22Rv1 (cell line): ENCODE data around the gene SULT1A4.
"Not testable (repeated sequence)": the region's sequence is repeated elsewhere in the genome, so short reads cannot be mapped to it uniquely, and the experiment has no call there.

Experiments
- ZFX ChIP-seq: fragments of 450-650 bp; IDR thresholded peaks from 2 replicates; pipeline ENCODE4 v1.6.1; 2017; ENCODE audit warnings: antibody characterized with exemption, borderline replicate concordance
- TF ChIP-seq, protein P1 (sequence below): fragments of 450-650 bp; IDR thresholded peaks from 2 replicates; pipeline ENCODE4 v1.5.1; 2017; ENCODE audit warnings: mild to moderate bottlenecking

DNA sequence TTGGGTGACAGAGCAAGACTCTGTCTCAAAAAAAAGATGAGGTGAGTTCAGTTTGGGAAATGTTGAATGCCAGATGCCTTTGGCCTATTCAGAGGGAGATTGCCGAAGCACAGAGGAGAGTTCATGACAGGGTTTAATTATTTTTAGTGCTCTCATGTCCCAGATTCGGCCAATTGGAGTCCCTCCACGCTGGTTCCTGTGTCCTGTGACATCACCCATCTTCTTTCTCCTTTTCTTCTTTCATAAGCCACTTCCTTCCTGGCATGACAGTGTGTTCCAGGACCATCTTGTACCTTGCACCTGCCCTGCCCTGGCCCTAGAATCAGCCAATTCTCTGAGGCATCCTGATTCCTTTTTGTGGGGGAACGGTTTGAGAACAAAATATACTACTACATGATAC lies 12.4 kb downstream of the SULT1A4 start:
- TF ChIP-seq, protein P1, sequence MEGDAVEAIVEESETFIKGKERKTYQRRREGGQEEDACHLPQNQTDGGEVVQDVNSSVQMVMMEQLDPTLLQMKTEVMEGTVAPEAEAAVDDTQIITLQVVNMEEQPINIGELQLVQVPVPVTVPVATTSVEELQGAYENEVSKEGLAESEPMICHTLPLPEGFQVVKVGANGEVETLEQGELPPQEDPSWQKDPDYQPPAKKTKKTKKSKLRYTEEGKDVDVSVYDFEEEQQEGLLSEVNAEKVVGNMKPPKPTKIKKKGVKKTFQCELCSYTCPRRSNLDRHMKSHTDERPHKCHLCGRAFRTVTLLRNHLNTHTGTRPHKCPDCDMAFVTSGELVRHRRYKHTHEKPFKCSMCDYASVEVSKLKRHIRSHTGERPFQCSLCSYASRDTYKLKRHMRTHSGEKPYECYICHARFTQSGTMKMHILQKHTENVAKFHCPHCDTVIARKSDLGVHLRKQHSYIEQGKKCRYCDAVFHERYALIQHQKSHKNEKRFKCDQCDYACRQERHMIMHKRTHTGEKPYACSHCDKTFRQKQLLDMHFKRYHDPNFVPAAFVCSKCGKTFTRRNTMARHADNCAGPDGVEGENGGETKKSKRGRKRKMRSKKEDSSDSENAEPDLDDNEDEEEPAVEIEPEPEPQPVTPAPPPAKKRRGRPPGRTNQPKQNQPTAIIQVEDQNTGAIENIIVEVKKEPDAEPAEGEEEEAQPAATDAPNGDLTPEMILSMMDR, result not testable (repeated sequence)
- TF ChIP-seq ZFX, result not testable (repeated sequence)
